Inferior parietal cortex (tissue), 1 donor: ENCODE results near the gene CHFR.
"Not testable (repeated sequence)": the region's sequence is repeated elsewhere in the genome, so short reads cannot be mapped to it uniquely, and the experiment has no call there.

Source experiments
- DNase-seq: peaks from one replicate; pipeline ENCODE4 v3.0.0-alpha.2; 2016; ENCODE audit errors: extremely low spot score

CHFR gene

GRCh38 chr12:132839558-132840235 is 47.7 kb downstream of the CHFR start:
- DNase-seq: no peak

DNA sequence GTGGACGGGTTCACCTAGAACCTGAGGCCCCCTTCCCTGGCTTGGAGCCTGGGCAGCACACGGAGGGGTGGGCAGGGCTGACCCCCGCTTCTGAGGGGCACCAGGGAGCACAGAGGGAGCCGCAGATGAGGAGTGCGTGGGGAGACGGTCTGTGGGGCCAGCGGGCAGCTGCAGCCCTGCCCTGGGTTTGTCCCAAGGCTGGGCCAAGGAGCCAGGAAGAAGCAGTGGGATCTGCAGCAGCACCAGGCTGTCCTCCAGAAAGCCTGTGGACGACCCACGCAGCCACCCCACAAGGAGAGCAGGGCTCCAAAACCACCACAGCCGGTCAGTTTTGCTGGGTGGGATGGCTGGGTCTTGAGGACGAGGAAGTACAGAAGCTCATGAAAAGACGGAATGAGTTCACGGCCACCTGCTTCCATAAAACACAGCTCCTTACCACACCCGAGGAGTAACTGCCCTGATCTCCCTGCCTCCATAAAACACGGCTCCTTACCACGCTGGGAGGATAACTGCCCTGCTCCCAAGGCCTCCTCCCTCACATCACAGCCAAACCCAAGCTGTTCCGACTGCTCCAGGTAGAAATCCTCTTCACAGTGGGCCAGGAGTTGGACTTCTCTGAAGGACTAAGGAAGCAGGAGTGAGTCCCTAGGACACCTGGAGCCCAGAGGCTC is 48.9 kb downstream of the CHFR start:
- DNase-seq: no peak

- DNase-seq: no peak
Observed at GRCh38 chr12:132837693-132838409, 49.6 kb downstream of the CHFR start.

DNA sequence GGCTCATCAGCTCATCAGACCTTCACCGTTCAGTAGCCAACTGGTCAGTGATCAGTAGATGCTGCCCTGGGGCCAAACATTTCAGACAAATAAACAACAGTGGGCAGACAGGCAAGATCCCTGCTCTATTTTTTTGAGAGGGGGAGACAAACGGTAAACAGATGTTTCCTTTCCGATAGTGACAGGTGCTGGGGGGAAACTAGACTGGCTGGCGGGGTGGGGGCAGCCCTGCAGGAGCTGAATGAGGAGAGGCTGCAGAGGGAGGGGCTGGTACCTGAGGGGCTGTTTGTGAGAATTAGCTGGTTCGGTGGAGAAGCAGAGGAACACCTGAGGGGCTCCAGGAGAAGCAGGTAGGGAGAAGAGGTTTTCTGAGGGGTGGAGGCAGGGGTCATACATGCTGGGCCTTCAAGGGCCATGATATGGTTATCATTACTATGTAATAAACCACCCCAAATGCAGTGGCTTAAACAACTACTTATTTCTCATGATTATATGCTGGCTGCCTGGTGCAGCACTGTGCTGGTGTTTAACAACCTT is 50.5 kb downstream of the CHFR start:
- DNase-seq: no peak

DNA sequence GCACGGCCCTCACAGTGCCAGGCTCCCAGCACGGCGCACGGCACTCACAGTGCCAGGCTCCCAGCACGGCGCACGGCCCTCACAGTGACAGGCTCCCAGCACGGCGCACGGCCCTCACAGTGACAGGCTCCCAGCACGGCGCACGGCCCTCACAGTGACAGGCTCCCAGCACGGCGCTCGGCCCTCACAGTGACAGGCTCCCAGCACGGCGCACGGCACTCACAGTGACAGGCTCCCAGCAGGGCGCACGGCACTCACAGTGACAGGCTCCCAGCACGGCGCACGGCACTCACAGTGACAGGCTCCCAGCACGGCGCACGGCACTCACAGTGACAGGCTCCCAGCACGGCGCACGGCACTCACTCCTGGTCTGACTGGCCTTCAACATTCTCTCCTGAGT is 51.2 kb downstream of the CHFR start:
- DNase-seq: not testable (repeated sequence)

- no peak for DNase-seq
Observed at GRCh38 chr12:132835076-132836025, 52.1 kb downstream of the CHFR start.

GRCh38 chr12:132834181-132834711 is 53.2 kb downstream of the CHFR start:
- DNase-seq: no peak

GRCh38 chr12:132833341-132833740 is 54.1 kb downstream of the CHFR start:
- DNase-seq: no peak

- DNase-seq: no peak
Observed at GRCh38 chr12:132831771-132832170, 55.6 kb downstream of the CHFR start.

DNA sequence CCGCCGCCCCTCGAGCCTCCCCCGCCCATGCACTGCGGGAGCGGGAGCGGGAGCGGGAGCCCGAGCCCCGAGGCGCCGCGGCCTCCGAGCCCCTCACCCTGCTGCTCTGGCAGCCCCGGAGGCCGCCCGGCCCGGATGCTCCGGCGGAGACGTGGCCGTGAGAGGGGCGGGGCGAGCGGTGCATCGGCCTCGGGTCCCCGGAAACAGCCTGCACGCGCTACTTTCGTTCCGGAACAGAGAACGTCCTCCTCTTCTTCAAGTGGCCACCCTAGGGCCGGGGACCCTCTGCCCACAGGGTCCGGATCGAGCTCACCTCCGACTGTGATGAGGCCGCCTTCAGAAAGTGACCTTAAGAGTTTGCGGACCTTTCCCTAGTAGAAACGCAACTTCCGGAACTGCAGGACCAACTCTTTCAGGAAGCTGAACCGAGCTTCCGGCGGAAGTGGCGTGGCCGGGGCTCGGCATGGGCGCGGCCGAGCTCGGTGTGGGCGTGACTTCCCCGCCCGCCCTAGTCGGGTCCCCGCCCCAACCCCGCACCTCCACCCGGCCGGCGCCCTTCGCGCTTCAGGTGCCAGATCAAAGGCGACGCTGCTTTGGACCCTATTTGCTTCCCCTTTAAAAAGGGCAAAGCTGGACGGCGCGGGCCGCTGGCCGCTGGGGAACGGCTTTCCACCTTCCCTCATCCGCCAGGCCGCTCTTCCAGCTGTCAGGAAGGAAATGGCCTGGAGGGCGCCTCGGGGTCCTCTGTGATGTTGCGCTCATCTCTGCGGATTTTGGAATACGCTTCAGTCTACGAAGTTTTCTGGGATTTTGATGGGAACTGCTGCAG is 58.5 kb downstream of the CHFR start, which contains the start of gene GOLGA3:
Gene GOLGA3 (minus strand): TSS at position 164 of the 829 bp plus-strand sequence. CDS start 6,741 bp downstream, outside the sequence.
- peak; percentile 95 for DNase-seq

DNA sequence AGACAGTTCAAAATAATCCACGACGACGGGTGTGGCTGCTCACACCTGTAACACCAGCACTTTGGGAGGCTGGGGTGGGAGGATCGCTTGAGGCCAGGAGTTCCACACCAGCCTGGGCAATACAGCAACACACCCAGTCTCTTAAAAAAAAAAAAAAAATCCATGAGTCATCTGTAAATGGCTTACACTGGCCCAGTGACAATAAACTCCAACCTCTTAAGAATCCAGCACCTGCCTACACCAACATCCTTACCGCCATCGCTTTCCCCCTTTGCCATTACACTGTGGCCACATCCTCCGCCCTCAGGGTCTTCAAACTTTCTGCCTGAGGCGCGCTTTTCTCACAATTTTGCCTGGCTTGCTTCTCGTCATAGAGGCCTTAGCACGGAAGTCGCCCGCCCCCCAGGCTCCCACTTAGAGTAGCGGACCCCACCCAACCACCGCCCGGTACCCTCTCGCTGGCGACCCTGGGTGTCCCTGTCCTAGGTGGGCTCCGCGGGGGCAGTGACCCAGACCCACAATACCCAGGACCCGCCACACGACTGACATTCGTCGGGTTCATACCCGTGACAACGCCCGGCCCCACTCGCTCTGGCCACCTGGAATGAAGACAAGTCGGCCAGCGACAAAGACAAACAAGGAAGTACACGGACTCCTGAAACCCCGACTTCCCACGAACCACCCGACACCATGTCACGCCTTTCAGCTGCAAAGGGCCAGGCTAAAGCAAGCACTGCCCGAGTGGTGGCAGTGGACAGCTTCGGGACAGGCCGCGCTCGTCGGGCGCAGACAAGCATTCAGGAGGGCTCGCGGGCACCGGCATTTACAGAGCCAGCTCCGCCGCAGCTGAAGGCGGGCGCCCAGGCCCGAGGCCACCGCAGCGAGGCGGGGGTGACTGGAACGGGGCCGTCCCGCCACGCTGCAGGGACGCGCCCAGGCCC is 59.4 kb downstream of the CHFR start:
- no peak for DNase-seq

DNA sequence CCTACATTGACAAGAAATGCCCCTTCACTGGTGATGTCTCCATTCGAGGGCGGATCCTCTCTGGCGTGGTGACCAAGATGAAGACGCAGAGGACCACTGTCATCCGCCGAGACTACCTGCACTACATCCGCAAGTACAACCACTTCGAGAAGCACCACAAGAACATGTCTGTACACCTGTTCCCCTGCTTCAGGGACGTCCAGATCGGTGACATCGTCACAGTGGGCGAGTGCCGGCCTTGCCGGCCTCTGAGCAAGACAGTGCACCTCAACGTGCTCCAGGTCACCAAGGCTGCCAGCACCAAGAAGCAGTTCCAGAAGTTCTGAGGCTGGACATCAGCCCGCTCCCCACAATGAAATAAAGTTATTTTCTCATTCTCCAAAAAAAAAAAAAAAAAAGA is 61.5 kb downstream of the CHFR start:
- DNase-seq: no peak

DNA sequence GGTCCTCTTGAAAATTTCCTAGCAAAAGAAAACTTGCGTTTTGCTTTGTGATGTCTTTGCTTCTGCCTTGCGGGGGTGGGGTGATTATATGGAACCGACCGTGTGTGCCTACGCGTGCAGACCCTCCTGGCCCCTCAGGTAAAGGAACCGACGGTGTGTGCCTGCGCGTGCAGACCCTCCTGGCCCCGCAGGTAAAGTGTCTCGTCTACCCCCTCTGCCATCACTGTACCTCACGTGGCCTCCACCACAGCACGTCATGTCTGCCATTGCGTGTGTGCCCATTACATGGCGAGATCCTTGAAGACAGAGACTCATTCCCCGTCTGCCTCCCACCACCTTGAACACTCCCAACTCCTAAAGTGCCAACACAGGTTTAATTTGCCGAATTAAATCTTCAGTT is 62.3 kb downstream of the CHFR start:
- no peak for DNase-seq

- no peak for DNase-seq
Observed at GRCh38 chr12:132824053-132824452, 63.4 kb downstream of the CHFR start.

GRCh38 chr12:132818562-132818961 is 68.8 kb downstream of the CHFR start:
- DNase-seq: no peak

DNA sequence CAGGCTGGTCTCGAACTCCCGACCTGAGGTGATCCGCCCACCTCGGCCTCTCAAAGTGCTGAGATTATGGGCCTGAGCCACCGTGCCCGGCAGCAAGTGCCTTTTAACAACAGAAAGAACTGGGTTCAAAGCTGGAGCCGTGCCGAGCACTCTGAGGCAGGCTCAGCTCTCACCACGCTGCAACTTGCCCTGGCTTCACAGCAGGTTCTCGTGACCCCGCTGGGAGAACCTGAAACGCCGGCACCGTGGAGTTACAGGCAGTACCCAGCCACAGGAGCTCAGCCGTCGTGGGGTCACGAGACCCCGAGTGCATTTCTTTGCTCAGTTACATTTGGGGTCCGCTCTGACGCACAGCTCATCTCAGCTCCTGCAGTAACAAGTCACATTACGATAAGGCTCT is 73.2 kb downstream of the CHFR start:
- DNase-seq: no peak

DNA sequence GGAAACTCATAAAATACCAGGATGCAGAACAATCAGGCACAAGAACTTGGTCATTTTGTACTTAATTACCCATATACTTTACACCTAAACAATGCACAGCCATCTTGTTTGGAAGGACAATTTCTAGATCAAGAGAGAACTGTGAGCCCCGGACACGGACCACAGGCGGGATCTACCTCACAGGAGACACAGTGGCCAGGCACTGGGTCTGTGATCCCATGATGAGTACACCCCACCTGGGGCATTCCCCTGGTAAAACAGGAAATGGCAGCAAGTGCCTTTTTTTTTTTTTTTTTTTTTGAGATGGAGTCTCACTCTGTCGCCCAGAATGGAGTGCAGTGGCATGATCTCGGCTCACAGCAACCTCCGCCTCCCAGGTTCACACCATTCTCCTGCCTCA is 74.0 kb downstream of the CHFR start:
- DNase-seq: no peak

GRCh38 chr12:132812631-132813305 is 74.6 kb downstream of the CHFR start:
- no peak for DNase-seq
